Fibroblast of skin of right biceps (primary cell): ENCODE results near the gene BRD7.

Source experiments
- DNase-seq: peaks from one replicate; pipeline ENCODE4 v3.0.0-alpha.2; 2013

The BRD7 gene

DNA sequence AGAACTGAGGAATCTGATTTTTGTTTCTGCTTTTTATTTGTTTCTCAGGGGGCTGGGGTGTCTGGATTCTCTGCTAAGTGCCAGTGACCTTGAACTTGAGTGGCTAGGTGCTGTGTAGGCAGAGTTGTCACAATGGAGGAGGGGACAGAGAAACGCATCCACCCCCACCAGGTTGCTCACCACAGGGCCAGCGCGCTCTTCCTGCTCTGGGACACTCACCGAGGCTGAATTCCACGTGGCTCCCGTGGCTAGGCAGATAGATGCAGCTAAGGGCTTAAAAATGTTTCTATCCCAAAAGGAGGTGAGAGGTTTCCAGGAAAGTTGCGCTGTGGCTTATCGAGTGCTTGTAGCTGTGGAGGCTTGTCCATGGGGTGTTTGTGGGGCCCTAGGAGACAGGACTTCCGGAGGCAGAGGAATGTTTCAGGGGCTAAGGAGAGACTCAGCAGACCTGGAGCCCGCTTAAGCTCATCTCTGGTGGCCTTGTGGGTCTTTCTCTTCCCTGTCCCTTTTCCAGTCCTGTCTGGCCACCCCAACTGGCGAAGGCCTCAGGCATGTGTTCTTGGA is 65.7 kb downstream of the BRD7 start:
- DNase-seq: peak; percentile 61

DNA sequence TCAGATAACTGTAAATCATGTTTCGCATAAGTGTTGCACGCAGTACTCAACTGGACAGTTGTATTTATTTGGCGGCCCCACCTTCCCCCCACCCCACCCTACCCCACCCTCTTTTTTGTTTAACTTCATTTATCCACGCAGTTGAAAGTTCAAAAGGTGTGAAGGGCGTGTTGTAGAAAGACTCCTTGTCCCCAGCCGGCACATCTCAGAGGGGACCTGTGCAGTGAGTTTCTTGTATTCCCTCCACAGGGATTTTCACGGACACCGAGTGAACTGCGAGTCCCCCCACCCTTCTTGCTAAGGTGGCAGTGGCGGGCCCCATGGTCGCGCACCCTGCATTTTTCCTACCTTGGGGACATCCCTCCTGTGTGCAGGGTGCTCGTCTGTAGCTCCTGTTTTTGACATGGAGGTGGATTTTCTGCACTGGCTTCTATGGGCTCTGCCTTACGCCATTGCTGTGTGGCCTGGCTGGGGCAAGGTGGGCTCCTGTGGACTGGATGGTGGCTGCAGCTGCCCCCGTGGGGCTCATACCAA is 66.2 kb downstream of the BRD7 start:
- no peak for DNase-seq

DNA sequence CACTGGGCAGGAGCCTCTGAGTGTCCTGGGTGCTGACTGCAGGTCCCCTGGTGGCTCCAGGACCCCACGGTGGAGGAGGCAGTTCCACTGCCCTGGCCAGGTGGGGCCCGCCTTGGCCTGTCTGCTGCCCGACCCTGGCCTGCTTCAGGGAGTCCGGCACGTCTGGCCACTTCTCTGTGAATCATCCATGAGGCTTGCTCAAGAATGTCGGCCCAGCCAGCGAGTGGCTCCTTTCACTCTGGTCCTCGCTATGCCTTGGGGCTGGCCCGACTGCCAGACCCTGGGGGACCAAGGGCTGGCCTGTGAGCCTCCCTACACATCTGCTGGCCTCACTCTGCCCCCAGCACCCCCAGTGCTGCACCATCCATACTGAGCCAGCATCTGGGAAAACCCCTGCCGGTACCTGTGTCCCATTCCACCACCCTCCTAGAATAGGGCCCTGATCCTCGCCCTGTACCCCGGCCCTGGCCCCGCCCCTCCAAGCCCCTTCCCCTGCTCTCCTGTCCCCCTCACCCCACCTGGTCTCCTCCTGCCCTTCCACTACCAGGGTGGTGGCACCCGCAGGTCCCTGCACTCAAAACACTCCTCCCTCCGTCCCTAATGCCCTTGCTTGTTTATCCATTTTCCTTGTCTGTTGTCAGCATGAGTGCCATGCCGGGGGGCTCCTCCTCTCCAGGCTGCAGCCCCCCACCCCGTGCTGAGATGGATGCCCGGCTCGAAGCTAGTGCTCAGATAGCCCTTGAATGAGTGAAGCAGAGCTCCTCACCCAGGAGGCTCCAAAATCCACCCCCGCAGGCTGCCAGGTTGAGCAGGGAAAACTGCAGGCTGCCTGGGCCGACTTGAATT is 66.9 kb downstream of the BRD7 start:
- peak; percentile 60 for DNase-seq

DNA sequence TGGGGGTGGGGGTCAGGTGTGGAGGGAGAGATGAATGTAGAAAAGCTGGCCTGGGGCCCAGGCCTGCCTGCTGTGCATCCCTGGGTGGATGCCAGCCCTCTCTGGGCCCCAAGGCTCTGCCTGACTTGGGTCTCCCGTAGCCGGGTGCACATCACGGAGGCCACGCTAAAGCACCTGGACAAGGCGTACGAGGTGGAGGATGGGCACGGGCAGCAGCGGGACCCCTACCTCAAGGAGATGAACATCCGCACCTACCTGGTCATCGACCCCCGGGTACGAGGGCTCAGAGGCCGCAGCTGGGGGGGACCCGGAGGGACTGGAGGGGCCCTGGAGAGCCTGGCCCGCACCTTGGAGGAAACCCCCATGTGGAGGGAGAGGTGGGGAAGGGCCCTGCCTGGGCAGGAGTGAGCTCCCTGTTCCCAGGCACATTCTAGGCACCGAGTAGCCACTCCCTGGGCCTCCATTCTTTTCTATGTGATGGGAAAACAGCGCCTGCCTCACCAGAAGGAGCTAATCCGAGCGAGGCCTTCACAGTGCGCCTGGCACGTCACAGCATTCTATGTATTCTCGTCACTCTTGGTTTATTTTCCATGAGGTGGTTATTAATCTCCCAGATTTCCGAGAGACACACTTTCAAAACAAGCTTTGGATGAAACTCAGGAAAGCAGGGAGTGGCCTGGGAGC is 67.7 kb downstream of the BRD7 start:
- DNase-seq: peak; percentile 14

DNA sequence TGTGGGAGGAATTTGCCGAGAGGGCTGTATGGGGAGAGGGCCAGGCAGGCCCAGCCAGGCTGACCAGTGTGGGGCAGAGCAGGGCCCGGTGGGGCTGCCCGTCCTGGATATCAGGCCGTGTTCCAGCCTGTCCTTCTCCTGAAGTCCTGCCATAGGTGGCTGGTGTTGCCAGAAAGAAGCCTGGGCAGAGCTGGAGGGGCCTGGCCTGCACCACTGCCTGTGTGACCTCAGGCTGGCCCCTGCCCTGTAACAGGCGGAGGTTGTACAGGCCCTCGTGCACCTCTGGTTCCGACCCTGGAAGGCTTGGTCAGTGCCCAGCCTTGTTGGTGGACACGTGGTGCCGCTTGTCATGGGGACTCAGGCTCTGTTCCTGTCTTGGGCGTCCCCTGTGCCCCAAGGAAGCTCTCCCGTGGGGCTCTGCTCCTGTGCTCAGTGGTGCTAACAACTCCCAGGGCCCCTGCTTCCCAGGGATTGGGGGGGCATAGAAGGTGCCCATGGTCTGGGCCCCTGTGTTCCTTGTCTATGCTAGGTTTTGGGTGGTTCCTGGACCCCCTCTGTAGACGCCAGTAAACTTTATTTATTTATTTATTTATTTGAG is 69.2 kb downstream of the BRD7 start:
- DNase-seq: no peak

DNA sequence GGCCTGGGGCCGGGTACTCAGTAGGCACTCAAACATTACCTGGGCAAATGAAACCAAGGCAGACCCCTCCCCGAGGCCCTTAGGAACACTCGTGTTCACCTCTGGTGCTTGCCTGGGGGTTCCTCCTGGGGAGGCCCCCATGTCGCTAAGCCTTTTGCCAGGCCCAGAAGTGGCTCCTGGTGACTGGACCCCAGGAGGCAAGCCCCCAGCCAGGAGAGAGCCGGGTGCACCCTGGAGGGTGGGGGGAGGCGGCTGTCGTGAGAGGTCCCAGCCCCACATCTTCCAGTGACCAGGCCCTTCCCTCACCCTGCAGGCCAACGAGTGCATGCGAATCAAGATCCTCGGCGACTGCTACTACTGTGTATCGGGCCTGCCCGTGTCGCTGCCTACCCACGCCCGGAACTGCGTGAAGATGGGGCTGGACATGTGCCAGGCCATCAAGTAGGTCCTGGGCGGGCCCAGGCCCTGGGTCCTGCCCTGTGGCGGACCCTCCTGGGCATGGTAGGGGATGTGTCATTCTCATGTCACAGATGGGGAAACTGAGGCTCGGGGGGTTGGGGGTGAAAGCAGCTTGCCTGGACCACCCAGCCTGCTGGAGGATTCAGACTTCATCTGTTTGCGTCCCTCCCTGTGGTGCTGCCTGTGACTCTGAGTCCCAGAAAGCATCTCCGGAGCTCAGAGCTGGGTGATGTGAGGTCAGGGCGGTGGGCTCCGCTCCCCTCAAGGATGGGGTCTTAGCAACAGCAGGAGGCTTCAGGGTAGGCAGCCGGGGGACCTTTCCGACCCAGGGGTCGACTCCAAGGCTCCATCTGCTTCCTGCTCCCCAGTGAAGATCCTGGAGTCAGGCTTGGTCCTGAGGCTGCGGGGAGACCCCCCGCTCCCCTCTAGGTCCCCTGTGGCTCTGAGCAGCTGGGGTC is 69.9 kb downstream of the BRD7 start:
- no peak for DNase-seq

DNA sequence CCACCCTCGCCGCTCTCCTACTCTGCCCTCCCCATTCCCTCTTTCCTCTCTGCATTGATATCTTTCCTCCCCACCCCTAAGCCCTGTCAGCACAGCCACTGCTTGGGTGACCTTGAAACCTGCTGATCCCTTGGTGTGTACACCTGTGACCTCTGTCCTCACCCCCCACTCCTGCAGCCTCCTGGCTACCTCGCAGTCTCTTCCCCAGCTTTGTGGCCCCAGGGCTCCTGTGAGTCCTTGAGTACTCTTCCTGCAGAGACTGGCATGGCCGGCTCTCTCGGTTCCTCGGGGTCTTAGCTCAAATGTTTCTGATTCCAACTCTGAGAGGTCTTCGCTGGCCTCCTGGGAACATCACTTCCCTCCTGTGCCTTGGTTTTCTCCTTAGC is 70.7 kb downstream of the BRD7 start:
- DNase-seq: no peak

DNA sequence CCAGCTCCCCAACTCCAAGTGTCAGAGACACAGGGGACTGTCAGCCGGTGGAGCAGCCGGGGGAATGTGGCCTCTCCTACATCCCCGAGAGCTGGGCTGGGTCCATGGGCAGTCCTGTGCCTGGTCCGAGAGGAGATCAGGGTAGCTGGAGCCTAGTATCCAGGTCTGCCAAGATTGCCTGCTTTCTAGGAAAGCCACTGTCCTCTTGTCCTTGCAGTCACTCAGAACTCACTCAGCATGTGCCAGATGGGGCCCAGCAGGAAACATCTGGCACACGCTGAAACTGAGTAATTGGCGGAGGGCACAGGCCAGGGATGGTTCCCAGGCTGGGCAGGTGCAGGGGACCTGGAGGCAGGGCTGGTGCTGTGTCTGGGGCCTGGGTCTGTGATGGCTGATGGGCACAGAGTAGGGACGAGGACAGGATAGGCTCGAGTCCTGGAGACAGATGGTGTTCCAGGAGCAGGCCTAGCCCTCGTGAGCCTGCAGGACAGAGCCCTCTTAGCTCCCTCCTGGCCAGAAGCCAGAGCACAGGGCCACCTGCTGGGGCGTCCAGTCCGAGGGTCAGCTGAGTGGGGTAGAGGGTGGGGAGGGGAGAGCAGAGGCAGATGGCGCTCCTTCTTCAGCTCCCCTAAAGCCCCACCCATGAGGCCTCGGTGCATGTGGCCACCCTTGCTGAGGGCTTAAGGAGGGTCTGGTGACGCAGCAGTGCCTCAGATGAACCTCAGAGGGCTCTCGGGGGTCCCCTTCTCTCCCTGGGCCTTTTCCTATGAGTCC is 71.3 kb downstream of the BRD7 start:
- DNase-seq: no peak

DNA sequence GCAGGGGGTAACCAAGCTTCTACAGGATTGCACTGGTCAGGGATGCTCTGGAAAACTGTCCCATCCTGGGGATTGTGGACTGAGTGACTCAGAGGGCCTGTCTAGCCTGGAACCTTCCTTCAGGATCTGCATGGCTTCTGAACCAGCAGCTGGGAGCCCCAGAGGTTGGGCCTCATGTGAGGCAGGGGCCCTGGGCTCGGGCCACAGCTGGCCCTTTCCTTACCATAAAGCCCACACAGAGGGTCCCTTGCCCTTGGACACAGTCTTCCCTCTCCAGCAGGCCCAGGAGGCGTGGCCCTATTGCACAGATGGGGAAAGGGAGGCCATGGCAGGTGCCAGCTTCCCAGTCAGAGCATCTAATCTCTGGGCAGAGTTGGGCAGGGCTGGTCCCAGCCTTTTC is 72.0 kb downstream of the BRD7 start:
- no peak for DNase-seq

DNA sequence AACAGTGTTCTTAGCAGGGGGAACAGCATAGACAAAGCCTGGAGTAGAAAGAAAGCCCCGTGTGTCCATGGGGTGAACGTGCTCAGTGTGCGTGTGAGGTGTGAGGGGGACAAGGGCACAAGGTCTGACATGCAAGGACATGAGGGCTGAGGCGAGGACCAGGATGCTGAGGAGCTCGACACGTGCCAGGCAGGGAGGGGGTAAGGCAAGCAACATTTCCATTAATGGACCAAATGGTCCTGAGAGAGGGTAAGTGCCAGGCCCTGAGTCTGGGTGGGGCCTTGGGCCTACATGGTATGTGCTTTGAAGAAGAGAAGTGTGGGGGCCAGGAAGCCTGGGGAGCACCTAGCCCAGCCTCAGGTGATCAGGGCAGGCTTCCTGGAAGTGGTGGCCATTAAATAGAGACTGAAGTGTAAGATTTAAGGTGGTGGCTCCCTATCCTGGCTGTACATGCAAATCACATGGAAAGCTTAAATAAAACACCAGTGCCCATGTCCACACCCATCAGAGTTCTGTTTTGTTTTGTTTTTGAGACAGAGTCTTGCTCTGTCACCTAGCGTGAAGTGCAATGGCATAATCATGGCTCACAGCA is 73.2 kb downstream of the BRD7 start:
- DNase-seq: no peak

DNA sequence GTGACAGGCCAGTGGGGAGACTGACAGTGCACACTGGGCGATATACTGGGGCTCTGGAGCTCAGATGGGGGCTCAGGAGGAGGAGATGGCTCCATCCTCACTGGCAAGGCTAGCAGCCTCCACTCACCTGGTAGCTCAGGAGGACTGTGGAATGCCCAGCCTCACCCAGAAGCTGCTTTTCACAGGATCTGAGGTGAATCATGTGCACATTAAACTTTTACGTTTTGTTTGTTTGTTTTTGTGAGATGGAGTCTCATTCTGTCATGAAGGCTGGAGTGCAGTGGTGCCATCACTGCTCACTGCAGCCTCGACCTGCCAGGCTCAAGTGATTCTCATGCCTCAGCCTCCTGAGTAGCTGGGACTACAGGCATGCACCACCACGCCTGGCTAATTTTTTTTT is 73.8 kb downstream of the BRD7 start:
- DNase-seq: no peak

DNA sequence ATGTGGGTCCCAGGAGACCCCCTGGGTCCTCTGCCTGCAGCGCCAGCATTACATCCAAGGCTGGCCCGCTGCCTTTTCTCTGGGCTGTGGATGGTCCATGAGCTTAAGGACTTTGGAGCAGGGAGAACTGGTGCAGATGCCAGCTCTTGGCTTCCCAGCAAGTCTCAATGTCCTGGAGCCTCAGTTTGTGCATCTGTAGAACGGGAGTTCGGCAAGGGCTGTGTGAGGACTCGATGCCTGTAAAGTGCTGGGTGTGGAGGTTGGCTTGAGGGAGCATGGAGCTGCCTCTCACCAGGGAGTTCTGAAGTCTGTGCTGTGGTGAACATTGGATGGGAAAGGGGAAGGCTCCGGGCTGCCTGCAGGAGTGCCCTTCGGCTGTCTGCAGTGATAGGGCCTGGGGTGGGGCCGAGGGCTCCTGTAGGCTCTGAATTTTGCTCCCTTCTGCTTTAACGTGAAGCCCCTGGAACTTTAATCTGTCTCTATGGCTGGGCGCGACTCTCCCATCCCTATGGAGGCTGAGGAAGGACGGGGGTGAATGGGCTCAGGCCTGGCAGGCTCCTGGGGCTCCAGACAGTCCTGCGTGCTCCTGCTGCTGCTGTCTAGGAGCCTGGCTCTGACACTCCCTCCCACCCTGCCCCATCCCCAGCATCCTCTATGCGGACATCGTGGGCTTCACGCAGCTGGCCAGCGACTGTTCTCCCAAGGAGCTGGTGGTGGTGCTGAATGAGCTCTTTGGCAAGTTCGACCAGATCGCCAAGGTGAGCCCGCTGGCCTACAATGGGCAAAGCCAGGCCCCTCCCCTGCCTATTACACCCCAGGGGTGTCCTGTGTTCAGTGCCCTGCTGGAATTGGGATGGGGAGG is 74.6 kb downstream of the BRD7 start:
- no peak for DNase-seq

DNA sequence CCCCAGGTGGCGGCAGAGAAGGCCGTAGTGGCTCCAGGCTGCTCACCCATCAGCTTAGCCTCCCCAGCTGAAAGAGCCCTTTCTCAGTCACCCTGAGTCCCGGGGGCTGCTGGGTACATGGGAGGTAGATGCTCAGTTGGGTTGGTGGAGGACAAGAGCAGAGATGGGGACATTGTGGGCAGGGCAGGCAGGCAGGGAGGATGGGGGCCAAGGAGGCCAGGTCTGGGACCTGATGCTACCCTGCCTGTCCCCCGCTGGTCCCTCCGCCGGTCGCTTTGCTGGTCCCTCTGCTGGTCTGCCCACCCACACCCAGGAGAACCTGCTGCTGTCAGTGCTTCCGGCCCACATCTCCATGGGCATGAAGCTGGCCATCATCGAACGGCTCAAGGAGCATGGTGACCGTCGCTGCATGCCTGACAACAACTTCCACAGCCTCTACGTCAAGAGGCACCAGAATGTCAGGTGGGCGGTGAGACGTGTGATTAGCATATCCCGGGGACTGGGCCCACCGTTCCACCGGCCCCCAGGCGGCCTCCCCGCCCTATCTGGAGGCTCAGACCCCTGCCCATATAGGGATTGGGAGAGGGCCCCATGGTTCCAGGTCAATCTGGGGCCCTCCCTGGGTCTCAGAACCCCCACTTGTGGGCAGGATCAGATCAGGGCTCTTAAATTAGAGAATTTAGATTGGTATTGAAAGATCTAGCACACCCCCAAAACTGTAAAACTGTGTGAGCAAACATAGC is 75.6 kb downstream of the BRD7 start:
- no peak for DNase-seq

DNA sequence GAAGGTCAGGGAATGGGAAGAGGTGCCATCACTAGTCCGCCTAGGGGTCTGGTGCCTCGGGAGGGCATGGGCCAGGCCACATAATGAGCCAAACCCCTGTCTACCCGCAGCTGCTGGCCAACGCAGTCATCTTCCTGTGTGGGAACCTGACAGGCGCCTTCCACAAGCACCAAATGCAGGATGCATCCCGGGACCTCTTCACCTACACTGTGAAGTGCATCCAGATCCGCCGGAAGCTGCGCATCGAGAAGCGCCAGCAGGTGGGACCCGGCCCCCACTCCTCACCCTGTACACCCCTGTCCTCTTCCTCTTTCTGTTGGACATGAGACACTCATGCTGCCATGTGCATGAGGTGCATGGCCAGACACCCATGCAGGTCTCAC is 76.2 kb downstream of the BRD7 start:
- DNase-seq: no peak

DNA sequence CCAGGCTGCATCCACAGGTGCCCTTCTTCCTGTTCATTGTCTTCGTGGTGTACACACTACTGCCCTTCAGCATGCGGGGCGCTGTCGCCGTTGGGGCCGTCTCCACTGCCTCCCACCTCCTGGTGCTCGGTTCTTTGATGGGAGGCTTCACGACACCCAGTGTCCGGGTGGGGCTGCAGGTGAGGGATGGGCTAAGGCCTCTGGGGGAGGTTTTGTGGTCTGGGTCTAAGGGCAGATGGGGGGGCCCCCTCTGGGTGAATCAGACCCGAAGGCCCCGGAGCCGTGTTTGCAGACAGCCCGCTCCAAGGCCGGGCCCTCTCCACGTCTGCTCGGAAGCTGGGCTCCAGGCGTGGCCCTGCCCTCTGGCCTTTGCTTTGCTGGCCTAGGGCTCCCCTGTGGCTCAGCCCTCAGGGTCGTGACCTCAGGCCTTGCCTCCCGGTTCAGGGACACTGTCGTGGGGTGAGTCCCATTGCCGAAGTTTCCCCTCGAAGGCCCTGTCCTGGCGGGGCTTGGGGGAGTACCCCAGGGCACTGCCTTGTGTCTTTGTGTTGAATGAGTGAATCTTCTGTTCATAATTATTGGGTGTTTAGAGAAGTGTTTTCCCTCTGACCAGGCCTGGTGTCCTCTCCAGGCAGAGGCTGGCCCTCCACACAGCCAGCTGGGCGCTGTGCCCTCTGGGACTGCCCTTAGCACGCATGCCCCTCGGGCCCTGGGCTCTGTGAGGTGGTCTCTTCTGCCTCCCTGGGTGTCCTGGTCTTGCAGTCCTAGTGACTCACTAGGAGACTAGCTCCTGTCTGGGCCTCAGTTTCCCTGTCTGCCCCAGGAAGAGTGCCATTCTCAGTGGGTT is 76.8 kb downstream of the BRD7 start:
- DNase-seq: no peak

DNA sequence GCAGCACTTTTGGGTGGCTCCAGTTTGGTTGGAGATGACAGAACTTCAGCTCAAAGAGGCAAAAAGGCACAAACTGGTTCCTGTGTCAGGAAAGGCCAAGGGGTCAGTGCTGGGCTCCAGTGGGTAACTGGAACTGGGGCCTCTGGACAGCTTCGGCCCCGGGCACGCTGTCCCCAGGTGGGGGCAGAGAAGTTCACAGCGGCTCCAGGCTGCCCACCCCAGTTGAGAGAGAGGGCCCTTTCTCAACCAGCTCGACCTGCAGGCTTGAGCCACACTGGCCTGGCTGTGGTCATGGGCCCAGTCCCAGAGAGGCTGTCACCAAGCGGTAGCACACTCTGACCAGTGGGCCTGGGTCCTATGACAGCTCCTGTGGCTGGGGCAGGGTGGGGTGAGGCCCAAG is 77.9 kb downstream of the BRD7 start:
- no peak for DNase-seq

DNA sequence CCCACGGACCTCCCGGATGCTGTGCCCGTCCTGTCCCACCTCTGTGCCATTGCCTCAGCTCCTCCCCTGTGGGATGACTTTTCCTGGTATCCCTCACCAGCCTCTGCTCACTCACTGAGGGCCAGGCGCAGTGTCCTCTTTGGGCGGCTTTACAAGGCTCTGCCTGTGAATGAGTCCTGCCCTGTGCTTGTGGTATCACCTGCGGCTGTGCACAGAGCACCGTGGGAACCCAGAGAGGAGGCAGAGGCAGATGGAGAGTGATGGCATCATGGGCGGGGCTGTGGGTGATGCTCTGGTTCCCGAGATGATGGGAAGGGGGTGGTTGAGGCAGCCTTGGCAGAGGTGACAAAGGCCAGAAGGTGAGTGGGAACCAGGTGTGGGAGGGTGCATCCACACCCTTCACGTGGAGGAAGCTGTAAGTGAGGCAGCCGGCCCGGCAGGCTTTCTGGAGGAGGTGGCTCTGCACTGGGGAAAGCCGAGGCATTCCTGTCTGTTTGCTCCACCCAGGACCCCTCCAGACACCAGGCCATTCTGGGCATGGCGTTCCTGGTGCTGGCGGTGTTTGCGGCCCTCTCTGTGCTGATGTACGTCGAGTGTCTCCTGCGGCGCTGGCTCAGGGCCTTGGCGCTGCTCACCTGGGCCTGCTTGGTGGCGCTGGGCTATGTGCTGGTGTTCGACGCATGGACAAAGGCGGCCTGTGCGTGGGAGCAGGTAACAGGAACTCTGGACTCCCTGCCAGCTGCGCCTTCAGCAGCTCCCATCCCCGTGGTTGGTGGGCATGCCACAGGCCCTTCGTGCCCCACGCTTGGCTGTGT is 78.6 kb downstream of the BRD7 start:
- no peak for DNase-seq

DNA sequence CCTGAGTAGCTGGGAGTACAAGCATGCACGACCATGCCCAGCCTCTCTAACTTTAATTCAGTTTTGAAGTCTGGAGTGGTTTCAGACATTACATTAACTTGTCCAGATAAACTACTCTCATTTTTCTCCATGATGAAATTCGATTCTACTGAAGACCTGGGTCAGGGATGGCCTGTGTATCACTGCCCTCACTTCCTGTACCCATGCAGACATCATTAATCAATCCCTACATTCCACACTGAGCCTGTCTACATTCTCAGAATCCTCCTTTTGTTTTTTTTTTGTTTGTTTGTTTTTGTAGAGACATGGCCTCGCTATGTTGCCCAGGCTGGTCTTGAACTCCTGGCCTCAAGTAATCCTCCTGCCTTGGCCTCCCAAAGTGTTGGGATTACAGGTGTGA is 79.9 kb downstream of the BRD7 start:
- no peak for DNase-seq
